HepG2 (cell line): ENCODE results near the gene CARTPT. TPM values are rescaled to one million over a fixed set of nuclear protein-coding genes. Genes with fewer than 3 reads are reported as not detected.
A peak's percentile ranks its signal among the peaks of the same experiment; 100 is the strongest.

Source experiments
- ATAC-seq: fragments of 200-7000 bp; cut with Tn5 transposase; 3 replicates; pipeline ENCODE4 v1.9.1; 2020; ENCODE audit warnings: mild to moderate bottlenecking, moderate library complexity
- Bru-seq: library from RNA; stranded (reverse); fragments of 400-500 nt; gene quantifications from one replicate; lab custom pipeline; 2021; lab: Mats Ljungman, UMichigan
- BruChase-seq, 2 experiments: library from RNA; stranded (reverse); fragments of 400-500 nt; gene quantifications; one replicate each; lab custom pipeline; 2021; lab: Mats Ljungman, UMichigan
- BruUV-seq: library from RNA; stranded (reverse); fragments of 400-500 nt; replicated peaks from 2 replicates; lab custom pipeline; 2021; lab: Mats Ljungman, UMichigan
- CTCF ChIA-PET: fragments of 300-600 bp; formaldehyde crosslinking; extraction: SDS; loops from one replicate; lab custom pipeline; 2021; ENCODE audit warnings: low total read pairs, inconsistent platforms, low intra/inter-chr PET ratio; lab: Yijun Ruan, JAX
- POLR2A ChIA-PET: fragments of 350-600 bp; sonication (Branson Sonifier 250); formaldehyde crosslinking; loops from one replicate; lab custom pipeline; 2020; ENCODE audit warnings: antibody characterized with exemption, inconsistent platforms; lab: Yijun Ruan, JAX
- DNase-seq: peaks from one replicate; pipeline ENCODE4 v3.0.0-alpha.2; 2015; ENCODE audit warnings: low spot score
- FAIRE-seq: peaks from 3 replicates; lab custom pipeline; 2011; peaks lifted over from hg19 to GRCh38; lab: Jason Lieb, UNC
- H2AFZ ChIP-seq: one replicate; pipeline ENCODE4 v1.6.1; 2011; ENCODE audit warnings: low read length, inconsistent platforms
- H3K27ac ChIP-seq: fragments of 300-600 bp; 3 replicates; pipeline ENCODE4 v1.8.0; 2011; ENCODE audit warnings: mixed run types, mild to moderate bottlenecking, mixed read lengths, low read length, inconsistent platforms; ENCODE audit not compliant: insufficient read depth; ENCODE audit errors: extremely low read length
- H3K27me3 ChIP-seq, 2 experiments: fragments of 200-600 bp in 1 of 2; 2 replicates in 1 of 2; 3 replicates in 1 of 2; pipeline versions ENCODE4 v1.6.0 to v1.8.0; 2011; ENCODE audit warnings: low read length in 2 of 2, mild to moderate bottlenecking in 2 of 2, moderate library complexity in 2 of 2, inconsistent platforms in 1 of 2; ENCODE audit not compliant: insufficient read depth in 2 of 2, control insufficient read depth in 1 of 2
- H3K36me3 ChIP-seq, 2 experiments: fragments of 200-600 bp in 1 of 2; replicated peaks in 1 of 2; 2 replicates in 1 of 2; 3 replicates in 1 of 2; pipeline versions ENCODE4 v1.5.1 to v1.8.0; 2011; ENCODE audit warnings: low read length in 2 of 2, inconsistent platforms in 1 of 2; ENCODE audit not compliant: insufficient read depth in 2 of 2, control insufficient read depth in 1 of 2
- H3K4me1 ChIP-seq: 2 replicates; pipeline ENCODE4 v1.5.1; 2012; ENCODE audit warnings: low read length, inconsistent platforms; ENCODE audit not compliant: insufficient read depth
- H3K4me2 ChIP-seq: 2 replicates; pipeline ENCODE4 v1.6.0; 2011; ENCODE audit warnings: low read depth, low read length, inconsistent platforms
- H3K4me3 ChIP-seq, 3 experiments: fragments of 200-600 bp in 1 of 3; sonication (generic), shearing (Covaris generic) in 1 of 3; replicated peaks in 1 of 3; 2 replicates each; pipeline ENCODE4 v1.5.1; 2011 to 2016; ENCODE audit warnings: low read length in 3 of 3, inconsistent platforms in 2 of 3, low read depth in 2 of 3, mild to moderate bottlenecking in 2 of 3, control low read depth in 1 of 3, mixed read lengths in 1 of 3; ENCODE audit not compliant: insufficient read depth in 1 of 3
- H3K79me2 ChIP-seq: one replicate; pipeline ENCODE4 v1.6.1; 2011; ENCODE audit warnings: low read length, inconsistent platforms; ENCODE audit not compliant: insufficient read depth
- H3K9ac ChIP-seq: 2 replicates; pipeline ENCODE4 v1.6.0; 2011; ENCODE audit warnings: mild to moderate bottlenecking, low read depth, low read length, inconsistent platforms; ENCODE audit not compliant: insufficient read depth
- H3K9me3 ChIP-seq: 2 replicates; pipeline ENCODE4 v1.5.1; 2012; ENCODE audit warnings: mild to moderate bottlenecking, low read length
- H4K20me1 ChIP-seq: 2 replicates; pipeline ENCODE4 v1.6.0; 2011; ENCODE audit warnings: inconsistent platforms, mild to moderate bottlenecking, low read length, moderate library complexity; ENCODE audit not compliant: insufficient read depth
- EHMT2 ChIP-seq: fragments of 200-600 bp; sonication (generic); IDR thresholded peaks from 2 replicates; pipeline ENCODE4 v1.7.0; 2017; ENCODE audit warnings: antibody characterized with exemption, low read depth, low read length, borderline replicate concordance
- FOXK1 ChIP-seq: sonication (generic); formaldehyde crosslinking; IDR thresholded peaks from 2 replicates; pipeline ENCODE4 v1.4.0; 2020; ENCODE audit warnings: low read depth, missing genetic modification reagents, borderline replicate concordance
- MBNL3 ChIP-seq: fragments of 250-450 bp; sonication (Bioruptor Pico); conservative IDR thresholded peaks from 2 replicates; pipeline ENCODE4 v1.8.0; 2022; ENCODE audit warnings: mild to moderate bottlenecking, inconsistent platforms
- MIER2 ChIP-seq: IDR thresholded peaks from 2 replicates; pipeline ENCODE4 v1.6.1; 2016; ENCODE audit warnings: missing biosample characterization, missing genetic modification reagents
- RFXAP ChIP-seq: sonication (generic); formaldehyde crosslinking; IDR thresholded peaks from 2 replicates; pipeline ENCODE4 v1.4.0; 2020; ENCODE audit warnings: missing genetic modification reagents, borderline replicate concordance
- SSRP1 ChIP-seq: IDR thresholded peaks from 2 replicates; pipeline ENCODE4 v1.6.1; 2016; ENCODE audit warnings: control low read depth
- ZNF235 ChIP-seq: sonication (generic); formaldehyde crosslinking; IDR thresholded peaks from 2 replicates; pipeline ENCODE4 v1.8.1; 2023; ENCODE audit warnings: mild to moderate bottlenecking, missing genetic modification reagents, borderline replicate concordance
- ZNF510 ChIP-seq: sonication (generic); formaldehyde crosslinking; IDR thresholded peaks from 2 replicates; pipeline ENCODE4 v1.4.0; 2020; ENCODE audit warnings: low read depth, mild to moderate bottlenecking, missing genetic modification reagents
- ZNF616 ChIP-seq: sonication (generic); formaldehyde crosslinking; IDR thresholded peaks from 2 replicates; pipeline ENCODE4 v1.5.0; 2020; ENCODE audit warnings: low read depth, mild to moderate bottlenecking, missing genetic modification reagents
- ZNF766 ChIP-seq: sonication (generic); formaldehyde crosslinking; IDR thresholded peaks from 2 replicates; pipeline ENCODE4 v1.5.0; 2020; ENCODE audit warnings: missing genetic modification reagents, borderline replicate concordance
- ZSCAN21 ChIP-seq: sonication (generic); formaldehyde crosslinking; IDR thresholded peaks from 2 replicates; pipeline ENCODE4 v1.8.0; 2022; ENCODE audit warnings: mild to moderate bottlenecking, missing genetic modification reagents, moderate library complexity, borderline replicate concordance
- ZSCAN9 ChIP-seq: IDR thresholded peaks from 2 replicates; pipeline ENCODE4 v1.6.1; 2016; ENCODE audit warnings: borderline replicate concordance
- WGBS: methylation state at CpG from one replicate; pipeline ENCODE4 v1.1.6; 2017; ENCODE audit warnings: low lambda C conversion rate; 5-methylcytosine and 5-hydroxymethylcytosine counted together
- in situ Hi-C: cut with HindIII; loops from 2 replicates; pipeline ENCODE4 v1.10.0; 2017; ENCODE audit warnings: low pct_unique_long_range_greater_than_20kb; ENCODE audit not compliant: extremely low pct_ligation_motif_present
- intact Hi-C: fragments of 100-400 bp; cut with micrococcal nuclease; formaldehyde crosslinking; loops from one replicate; pipeline ENCODE4 v1.10.0; 2022; ENCODE audit not compliant: unreplicated experiment
- long read RNA-seq, 2 experiments: library from RNA in 1 of 2; library from polyadenylated mRNA in 1 of 2; stranded (forward) in 1 of 2; unstranded in 1 of 2; transcript quantifications; one replicate each; pipeline ENCODE4 v2.0.0, GENCODE V29; 2019 to 2022
- polyA minus RNA-seq, 3 experiments: library from RNA; depleted of rRNA, polyadenylated mRNA; stranded (reverse); fragments of >200 nt; gene quantifications; 2 replicates each; pipeline ENCODE4 v1.2.3, GENCODE V29; 2011; ENCODE audit warnings: low replicate concordance in 1 of 3
- polyA plus RNA-seq, 8 experiments: library from polyadenylated mRNA; depleted of rRNA in 3 of 8; stranded (reverse) in 7 of 8; unstranded in 1 of 8; fragments of >200 nt; fragmentation: Illumina TruSeq in 4 of 8; extraction: Trizol in 4 of 8; gene quantifications; 2 replicates each; pipeline versions ENCODE4 v1.2.1 to v1.2.3, GENCODE V29; 2011 to 2016; ENCODE audit warnings: low read depth in 4 of 8, missing spikeins in 1 of 8, mixed read lengths in 1 of 8; ENCODE audit not compliant: insufficient read depth in 1 of 8
- total RNA-seq, 5 experiments: library from RNA; depleted of rRNA; stranded (reverse); fragments of >200 nt; fragmentation: Illumina TruSeq; extraction: Trizol; gene quantifications; 2 replicates each; pipeline ENCODE4 v1.2.3, GENCODE V29; 2016; ENCODE audit warnings: low read depth in 1 of 5
- TF ChIP-seq, protein P1 (sequence below), 2 experiments: IDR thresholded peaks; 2 replicates each; pipeline ENCODE4 v1.6.1; 2011 to 2012; ENCODE audit warnings: low read length in 2 of 2, borderline replicate concordance in 1 of 2, low read depth in 1 of 2, mild to moderate bottlenecking in 1 of 2, moderate library complexity in 1 of 2
- TF ChIP-seq, protein P2 (sequence below): IDR thresholded peaks from 2 replicates; pipeline ENCODE4 v1.6.1; 2016; ENCODE audit warnings: missing compliant biosample characterization, missing genetic modification reagents, borderline replicate concordance

The CARTPT gene
- total RNA-seq (2016; rRNA removed; fragmentation: Illumina TruSeq; extraction: Trizol) (not detected in 2 replicates), polyA plus RNA-seq (2011; rRNA removed) (not detected in 2 replicates), polyA minus RNA-seq (2011; rRNA and poly(A)+ RNA removed; ENCODE audit: low replicate concordance) (not detected in 2 replicates), Bru-seq, nascent RNA (not detected), BruChase-seq, experiment 1, labeled RNA remaining after a 6-hour chase (not detected), BruChase-seq, experiment 2, labeled RNA remaining after a 2-hour chase (not detected)
- total RNA-seq (2016; cell fraction: cytosol; rRNA removed; fragmentation: Illumina TruSeq; extraction: Trizol; ENCODE audit: low read depth) = not detected in 2 replicates
- not detected in 2 replicates for total RNA-seq (2016; cell fraction: insoluble cytoplasmic fraction; rRNA removed; fragmentation: Illumina TruSeq; extraction: Trizol)
- not detected in 2 replicates for total RNA-seq (2016; cell fraction: membrane; rRNA removed; fragmentation: Illumina TruSeq; extraction: Trizol)
- total RNA-seq (2016; cell fraction: nucleus; rRNA removed; fragmentation: Illumina TruSeq; extraction: Trizol) = not detected in 2 replicates
- polyA plus RNA-seq (2011; cell fraction: cytosol; rRNA removed) = not detected in 2 replicates
- polyA plus RNA-seq (2011; cell fraction: nucleus; rRNA removed) = not detected in 2 replicates
- polyA plus RNA-seq (2012) = not detected in 2 replicates
- polyA plus RNA-seq (2016; cell fraction: cytosol; fragmentation: Illumina TruSeq; extraction: Trizol; ENCODE audit: low read depth) = not detected in 2 replicates
- polyA plus RNA-seq (2016; cell fraction: insoluble cytoplasmic fraction; fragmentation: Illumina TruSeq; extraction: Trizol; ENCODE audit: low read depth) = not detected in 2 replicates
- not detected in 2 replicates for polyA plus RNA-seq (2016; cell fraction: membrane; fragmentation: Illumina TruSeq; extraction: Trizol; ENCODE audit: low read depth)
- not detected in 2 replicates for polyA plus RNA-seq (2016; cell fraction: nucleus; fragmentation: Illumina TruSeq; extraction: Trizol; ENCODE audit: insufficient read depth, low read depth)
- not detected in 2 replicates for polyA minus RNA-seq (2011; cell fraction: cytosol; rRNA and poly(A)+ RNA removed)
- polyA minus RNA-seq (2011; cell fraction: nucleus; rRNA and poly(A)+ RNA removed) = not detected in 2 replicates
- long read RNA-seq, experiment 1 = 0 reads
- long read RNA-seq, experiment 2 = 0 reads

DNA sequence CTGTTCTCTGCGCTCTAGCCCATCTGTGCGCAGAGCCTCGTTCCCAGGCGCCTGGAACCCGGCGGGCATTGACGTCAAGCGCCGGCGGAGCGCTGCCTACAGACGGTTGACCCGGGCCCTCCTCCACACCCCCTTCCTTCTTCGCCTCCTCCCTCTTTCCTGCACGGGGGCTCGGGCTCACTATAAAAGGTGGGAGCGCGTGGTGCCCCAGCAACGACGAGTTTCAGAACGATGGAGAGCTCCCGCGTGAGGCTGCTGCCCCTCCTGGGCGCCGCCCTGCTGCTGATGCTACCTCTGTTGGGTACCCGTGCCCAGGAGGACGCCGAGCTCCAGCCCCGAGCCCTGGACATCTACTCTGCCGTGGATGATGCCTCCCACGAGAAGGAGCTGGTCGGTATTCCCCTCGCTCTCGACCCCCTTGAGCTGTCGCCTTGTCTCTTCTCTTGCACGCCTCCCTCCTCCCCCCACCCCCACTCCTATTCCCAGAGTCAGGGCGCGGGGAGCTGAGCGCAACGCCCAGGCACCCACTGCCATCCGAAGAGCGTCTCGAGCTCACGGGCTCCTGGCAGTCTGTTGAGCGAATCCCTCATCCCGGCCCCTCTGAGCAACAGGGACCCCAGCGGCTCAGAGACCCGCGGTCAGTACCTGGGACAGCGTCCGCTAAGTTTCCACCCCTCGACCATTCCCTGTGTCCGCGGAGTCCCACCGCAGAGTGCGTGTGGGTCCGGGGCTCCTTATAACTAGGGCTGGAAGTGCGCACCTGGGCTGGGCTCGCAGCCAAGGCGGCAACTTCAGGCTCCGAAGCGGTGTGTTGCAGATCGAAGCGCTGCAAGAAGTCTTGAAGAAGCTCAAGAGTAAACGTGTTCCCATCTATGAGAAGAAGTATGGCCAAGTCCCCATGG is at the start of gene CARTPT:
Gene CARTPT (plus strand): TSS at position 213 of the 902 bp plus-strand sequence. CDS start 19 bp downstream, at position 232.
- in situ Hi-C loops = no loop called here
- CTCF ChIA-PET = no interaction called here
- H3K36me3 ChIP-seq = no peaks in the 10 kb centered on the region
- no peaks in the 10 kb centered on the region for H3K9me3 ChIP-seq
- H3K4me3 ChIP-seq = no peak within 1 kb of the TSS
- H2AFZ ChIP-seq = no peak within 1 kb of the TSS
- H3K27me3 ChIP-seq = peaks cover 0 to 9% of the 10 kb centered on the region in 2 experiments; a peak in 2 of 5 replicates
- H3K4me2 ChIP-seq = no peak within 1 kb of the TSS
- POLR2A ChIA-PET = no interaction called here
- no peaks in the 10 kb centered on the region for H3K79me2 ChIP-seq
- no TSS peak for BruUV-seq
- no peak within 1 kb of the TSS for H3K9ac ChIP-seq
- no peaks in the 10 kb centered on the region for H3K4me1 ChIP-seq
- intact Hi-C loops = no loop called here
- WGBS = 60% methylated on average over 41 of the region's 65 CpGs
- ATAC-seq = peak; percentile 73
- FAIRE-seq = no peak
- H3K27ac ChIP-seq = no peak within 1 kb of the TSS
- no peaks in the 10 kb centered on the region for H4K20me1 ChIP-seq
- no peak for DNase-seq
- TF ChIP-seq ZNF616 (CRISPR knock-in tag) (no peak), RFXAP (no peak), MBNL3 (CRISPR knock-in tag) (no peak), ZSCAN9 (CRISPR knock-in tag) (no peak), ZSCAN21 (no peak), ZNF235 (CRISPR knock-in tag) (no peak), ZNF510 (no peak), FOXK1 (no peak), MIER2 (peak; percentile 94), EHMT2 (peak; percentile 51; the same call in 1 of the 2 replicates), SSRP1 (CRISPR knock-in tag) (no peak), ZNF766 (CRISPR knock-in tag) (0 out of 2 replicates have a peak, but pooled peaks have one; percentile 33)
- TF ChIP-seq, protein P1, sequence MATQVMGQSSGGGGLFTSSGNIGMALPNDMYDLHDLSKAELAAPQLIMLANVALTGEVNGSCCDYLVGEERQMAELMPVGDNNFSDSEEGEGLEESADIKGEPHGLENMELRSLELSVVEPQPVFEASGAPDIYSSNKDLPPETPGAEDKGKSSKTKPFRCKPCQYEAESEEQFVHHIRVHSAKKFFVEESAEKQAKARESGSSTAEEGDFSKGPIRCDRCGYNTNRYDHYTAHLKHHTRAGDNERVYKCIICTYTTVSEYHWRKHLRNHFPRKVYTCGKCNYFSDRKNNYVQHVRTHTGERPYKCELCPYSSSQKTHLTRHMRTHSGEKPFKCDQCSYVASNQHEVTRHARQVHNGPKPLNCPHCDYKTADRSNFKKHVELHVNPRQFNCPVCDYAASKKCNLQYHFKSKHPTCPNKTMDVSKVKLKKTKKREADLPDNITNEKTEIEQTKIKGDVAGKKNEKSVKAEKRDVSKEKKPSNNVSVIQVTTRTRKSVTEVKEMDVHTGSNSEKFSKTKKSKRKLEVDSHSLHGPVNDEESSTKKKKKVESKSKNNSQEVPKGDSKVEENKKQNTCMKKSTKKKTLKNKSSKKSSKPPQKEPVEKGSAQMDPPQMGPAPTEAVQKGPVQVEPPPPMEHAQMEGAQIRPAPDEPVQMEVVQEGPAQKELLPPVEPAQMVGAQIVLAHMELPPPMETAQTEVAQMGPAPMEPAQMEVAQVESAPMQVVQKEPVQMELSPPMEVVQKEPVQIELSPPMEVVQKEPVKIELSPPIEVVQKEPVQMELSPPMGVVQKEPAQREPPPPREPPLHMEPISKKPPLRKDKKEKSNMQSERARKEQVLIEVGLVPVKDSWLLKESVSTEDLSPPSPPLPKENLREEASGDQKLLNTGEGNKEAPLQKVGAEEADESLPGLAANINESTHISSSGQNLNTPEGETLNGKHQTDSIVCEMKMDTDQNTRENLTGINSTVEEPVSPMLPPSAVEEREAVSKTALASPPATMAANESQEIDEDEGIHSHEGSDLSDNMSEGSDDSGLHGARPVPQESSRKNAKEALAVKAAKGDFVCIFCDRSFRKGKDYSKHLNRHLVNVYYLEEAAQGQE (IDR thresholded peaks at IDR 0.05; ENCODE audit: borderline replicate concordance in 1 of 2, low read depth in 1 of 2, low read length in 2 of 2) = peak; percentile 83 to 94
- TF ChIP-seq, protein P2, sequence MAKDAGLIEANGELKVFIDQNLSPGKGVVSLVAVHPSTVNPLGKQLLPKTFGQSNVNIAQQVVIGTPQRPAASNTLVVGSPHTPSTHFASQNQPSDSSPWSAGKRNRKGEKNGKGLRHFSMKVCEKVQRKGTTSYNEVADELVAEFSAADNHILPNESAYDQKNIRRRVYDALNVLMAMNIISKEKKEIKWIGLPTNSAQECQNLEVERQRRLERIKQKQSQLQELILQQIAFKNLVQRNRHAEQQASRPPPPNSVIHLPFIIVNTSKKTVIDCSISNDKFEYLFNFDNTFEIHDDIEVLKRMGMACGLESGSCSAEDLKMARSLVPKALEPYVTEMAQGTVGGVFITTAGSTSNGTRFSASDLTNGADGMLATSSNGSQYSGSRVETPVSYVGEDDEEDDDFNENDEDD (CRISPR knock-in tag) = no peak
